Esophagus muscularis mucosa (tissue), 4 donors: Measurements from ENCODE around the gene FAM32A. TPM values are rescaled to one million over a fixed set of nuclear protein-coding genes. Genes with fewer than 3 reads are reported as not detected.

Experiments used
- DNase-seq: peaks from one replicate; pipeline ENCODE4 v3.0.0-alpha.2; 2017; ENCODE audit errors: extremely low spot score
- H3K27ac ChIP-seq, 4 donors: fragments of 200-600 bp; sonication (generic); replicated peaks in 1 of 4; 1 replicate in 3 of 4; 2 replicates in 1 of 4; pipeline ENCODE4 v1.5.1; 2016 to 2019; ENCODE audit warnings: mild to moderate bottlenecking in 1 of 4
- H3K27me3 ChIP-seq, 4 donors: fragments of 200-600 bp; sonication (generic); one replicate each; pipeline versions ENCODE4 v1.5.1 to v1.6.0; 2016 to 2019
- H3K36me3 ChIP-seq, 4 donors: fragments of 200-600 bp; sonication (generic); one replicate each; pipeline ENCODE4 v1.5.1; 2016 to 2019
- H3K4me1 ChIP-seq, 4 donors: fragments of 200-600 bp; sonication (generic); one replicate each; pipeline ENCODE4 v1.5.1; 2016 to 2019
- H3K4me3 ChIP-seq, 4 donors: fragments of 200-600 bp; sonication (generic); 1 replicate in 2 of 4; 2 replicates in 2 of 4; pipeline ENCODE4 v1.5.1; 2016 to 2019; ENCODE audit warnings: mild to moderate bottlenecking in 4 of 4, moderate library complexity in 1 of 4
- H3K9me3 ChIP-seq, 4 donors: fragments of 200-600 bp; sonication (generic); 1 replicate in 3 of 4; 2 replicates in 1 of 4; pipeline ENCODE4 v1.5.1; 2016 to 2019
- CTCF ChIP-seq, 3 experiments: fragments of 200-600 bp in 2 of 3; fragments of 450-650 bp in 1 of 3; sonication (generic) in 2 of 3; IDR thresholded peaks; one replicate each; pipeline ENCODE4 v1.5.1; 2017 to 2019; ENCODE audit warnings: antibody characterized with exemption in 3 of 3, mild to moderate bottlenecking in 2 of 3, moderate library complexity in 1 of 3
- EP300 ChIP-seq: sonication (generic); formaldehyde crosslinking; IDR thresholded peaks from one replicate; pipeline ENCODE4 v1.6.1; 2017; ENCODE audit warnings: antibody characterized with exemption
- POLR2A ChIP-seq: fragments of 450-650 bp; IDR thresholded peaks from one replicate; pipeline ENCODE4 v1.6.1; 2017; ENCODE audit warnings: antibody characterized with exemption, moderate library complexity, mild to moderate bottlenecking, low read depth
- POLR2AphosphoS5 ChIP-seq, 2 donors: sonication (generic); formaldehyde crosslinking; IDR thresholded peaks; one replicate each; pipeline ENCODE4 v1.6.1; 2017; ENCODE audit warnings: antibody characterized with exemption in 2 of 2
- WGBS: methylation state at CpG from one replicate; pipeline ENCODE4 v1.1.5; 2018; 5-methylcytosine and 5-hydroxymethylcytosine counted together
- intact Hi-C: fragments of 100-400 bp; cut with DNase I; formaldehyde crosslinking; loops from one replicate; pipeline ENCODE4 v1.15.1; 2023
- total RNA-seq, 4 donors: library from RNA; depleted of rRNA; stranded (reverse); fragments of >200 nt; gene quantifications; one replicate each; pipeline versions ENCODE4 v1.1.0 to v1.2.1, GENCODE V29; 2016

The FAM32A gene
- total RNA-seq, 4 donors from 2014 or later: 83.5 to 104 (median 103) TPM

GRCh38 chr19:16146112-16146511, 39.1 kb upstream of the FAM32A start:
- Histone ChIP-seq H3K36me3 (no peaks in the 10 kb centered on the region), H3K4me1 (no peaks in the 10 kb centered on the region), H3K9me3 (no peaks in the 10 kb centered on the region), H3K4me3 (no peak overlapping the region), H3K27me3 (peaks cover 0 to 15% (median 0%) of the 10 kb centered on the region in 4 donors), H3K27ac (no peak overlapping the region)
- no peak for TF ChIP-seq POLR2A
- TF ChIP-seq EP300: no peak
- no peak for TF ChIP-seq POLR2AphosphoS5 (IDR thresholded peaks at IDR 0.05)
- no peak for TF ChIP-seq CTCF (IDR thresholded peaks at IDR 0.05)
- DNase-seq: no peak
- WGBS: 73% methylated on average over 4 of the region's 5 CpGs
- intact Hi-C loops: no loop called here

GRCh38 chr19:16148443-16149229, 36.6 kb upstream of the FAM32A start:
- H3K27me3 ChIP-seq: peaks cover 0 to 6% (median 0%) of the 10 kb centered on the region in 4 donors
- H3K4me1 ChIP-seq: no peaks in the 10 kb centered on the region
- H3K4me3 ChIP-seq: no peak overlapping the region
- no peaks in the 10 kb centered on the region for H3K9me3 ChIP-seq
- H3K27ac ChIP-seq: no peak overlapping the region
- intact Hi-C loops: no loop called here
- H3K36me3 ChIP-seq: no peaks in the 10 kb centered on the region
- WGBS: 84% methylated on average over 8 of the region's 8 CpGs
- no peak for TF ChIP-seq CTCF (IDR thresholded peaks at IDR 0.05)
- no peak for TF ChIP-seq EP300
- no peak for TF ChIP-seq POLR2AphosphoS5 (IDR thresholded peaks at IDR 0.05)
- no peak for TF ChIP-seq POLR2A
- DNase-seq: no peak

DNA sequence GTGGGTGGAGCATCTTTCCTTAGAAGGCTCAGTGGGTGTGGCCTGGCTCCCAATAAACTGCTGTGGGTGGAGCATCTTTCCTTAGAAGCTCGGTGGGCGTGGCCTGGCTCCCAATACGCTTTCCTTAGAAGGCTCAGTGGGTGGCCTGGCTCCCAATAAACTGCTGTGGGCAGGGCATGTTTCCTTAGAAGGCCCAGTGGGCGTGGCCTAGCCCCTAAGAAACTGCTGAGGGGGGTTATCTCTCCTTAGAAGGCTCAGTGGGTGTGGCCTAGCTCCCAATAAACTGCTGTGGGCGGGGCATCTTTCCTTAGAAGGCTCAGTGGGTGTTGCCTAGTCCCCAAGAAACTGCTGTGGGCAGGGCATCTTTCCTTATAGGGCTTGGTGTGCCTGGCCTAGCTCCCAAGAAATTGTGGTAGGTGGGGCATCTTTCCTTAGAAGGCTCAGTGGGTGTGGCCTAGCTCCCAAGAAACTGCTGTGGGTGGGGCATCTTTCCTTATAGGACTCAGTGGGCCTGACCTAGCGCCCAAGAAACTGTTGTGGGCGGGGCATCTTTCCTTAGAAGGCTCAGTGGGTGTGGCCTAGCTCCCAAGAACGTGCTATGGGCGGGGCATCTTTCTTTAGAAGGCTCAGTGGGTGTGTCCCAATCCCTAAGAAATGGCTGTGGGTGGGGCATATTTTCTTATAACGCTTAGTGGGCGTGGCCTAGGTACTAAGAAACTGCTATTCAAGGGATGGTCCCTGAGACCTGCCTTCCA, 31.5 kb upstream of the FAM32A start:
- Histone ChIP-seq H3K36me3 (no peaks in the 10 kb centered on the region), H3K27ac (no peak overlapping the region)
- WGBS: 67% methylated on average over 5 of the region's 11 CpGs

DNA sequence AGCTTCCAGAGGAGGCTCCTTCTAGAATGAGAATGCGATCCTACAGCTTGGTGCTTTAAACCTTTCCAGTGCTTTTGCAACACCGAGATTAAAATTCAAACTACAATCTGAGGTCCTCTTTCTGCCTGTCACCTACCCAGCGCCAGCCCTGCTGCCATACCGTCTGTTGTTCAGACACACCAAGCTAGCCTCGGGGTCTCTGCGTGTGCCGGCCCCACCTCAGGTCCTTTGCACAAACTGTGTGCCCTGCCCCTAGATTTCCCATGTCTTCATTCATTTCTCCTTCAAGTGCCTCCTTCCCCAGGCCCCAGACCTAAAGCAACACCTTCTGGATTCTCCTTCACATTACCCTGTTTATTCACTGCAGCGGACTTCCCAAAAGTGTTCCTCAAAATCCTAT, 30.7 kb upstream of the FAM32A start:
- no peak for DNase-seq
- TF ChIP-seq CTCF (IDR thresholded peaks at IDR 0.05): no peak
- no peak for TF ChIP-seq POLR2A
- WGBS: 92% methylated on average over 8 of the region's 8 CpGs
- Histone ChIP-seq H3K27ac (no peak overlapping the region), H3K36me3 (no peaks in the 10 kb centered on the region), H3K27me3 (no peaks in the 10 kb centered on the region), H3K4me1 (no peaks in the 10 kb centered on the region), H3K9me3 (no peaks in the 10 kb centered on the region), H3K4me3 (no peak overlapping the region)
- intact Hi-C loops: no loop called here

More for the DNA sequence above, 31.5 kb upstream of the FAM32A start:
- intact Hi-C loops: no loop called here
- DNase-seq: no peak
- Histone ChIP-seq H3K27me3 (no peaks in the 10 kb centered on the region), H3K4me3 (no peak overlapping the region), H3K4me1 (no peaks in the 10 kb centered on the region), H3K9me3 (no peaks in the 10 kb centered on the region)
- TF ChIP-seq EP300 (no peak), POLR2A (no peak), CTCF (IDR thresholded peaks at IDR 0.05) (no peak), POLR2AphosphoS5 (IDR thresholded peaks at IDR 0.05) (no peak)
